Putamen (tissue), 1 donor: ENCODE measurements around the gene CXXC5.

Experiments used
- DNase-seq: peaks from one replicate; pipeline ENCODE4 v3.0.0-alpha.2; 2016; ENCODE audit warnings: low spot score

The CXXC5 gene

DNA sequence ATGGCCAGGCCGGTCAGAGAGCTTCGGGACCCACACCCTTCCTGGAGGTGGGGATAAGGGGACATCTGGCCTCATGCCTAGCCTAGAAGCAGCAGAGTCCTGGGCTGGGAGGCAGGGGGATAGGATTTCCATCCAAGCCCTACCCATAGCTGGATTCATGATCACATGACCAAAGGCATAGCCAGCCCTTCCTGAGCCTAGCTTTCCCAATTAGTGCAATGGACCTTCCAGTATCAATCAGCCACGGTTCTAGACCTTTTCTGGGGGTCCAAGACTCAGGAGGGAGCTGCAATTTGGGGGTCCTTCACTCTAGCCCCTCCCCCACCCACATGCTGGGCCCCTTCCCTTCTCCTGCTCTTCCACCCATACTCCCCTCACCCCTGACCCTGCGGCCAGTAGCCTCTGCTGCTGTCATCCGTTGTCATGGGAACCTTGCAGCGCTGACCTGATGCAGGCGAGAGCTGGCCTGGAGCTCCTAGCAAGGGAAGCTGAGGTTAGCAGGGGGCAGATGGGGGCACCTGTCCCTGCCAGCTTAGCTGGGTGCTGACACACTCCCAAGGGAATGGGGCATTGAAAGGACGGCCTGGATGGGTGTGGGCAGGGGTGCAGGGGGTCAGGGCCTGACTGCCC is 44.6 kb downstream of the CXXC5 start:
- no peak for DNase-seq

DNA sequence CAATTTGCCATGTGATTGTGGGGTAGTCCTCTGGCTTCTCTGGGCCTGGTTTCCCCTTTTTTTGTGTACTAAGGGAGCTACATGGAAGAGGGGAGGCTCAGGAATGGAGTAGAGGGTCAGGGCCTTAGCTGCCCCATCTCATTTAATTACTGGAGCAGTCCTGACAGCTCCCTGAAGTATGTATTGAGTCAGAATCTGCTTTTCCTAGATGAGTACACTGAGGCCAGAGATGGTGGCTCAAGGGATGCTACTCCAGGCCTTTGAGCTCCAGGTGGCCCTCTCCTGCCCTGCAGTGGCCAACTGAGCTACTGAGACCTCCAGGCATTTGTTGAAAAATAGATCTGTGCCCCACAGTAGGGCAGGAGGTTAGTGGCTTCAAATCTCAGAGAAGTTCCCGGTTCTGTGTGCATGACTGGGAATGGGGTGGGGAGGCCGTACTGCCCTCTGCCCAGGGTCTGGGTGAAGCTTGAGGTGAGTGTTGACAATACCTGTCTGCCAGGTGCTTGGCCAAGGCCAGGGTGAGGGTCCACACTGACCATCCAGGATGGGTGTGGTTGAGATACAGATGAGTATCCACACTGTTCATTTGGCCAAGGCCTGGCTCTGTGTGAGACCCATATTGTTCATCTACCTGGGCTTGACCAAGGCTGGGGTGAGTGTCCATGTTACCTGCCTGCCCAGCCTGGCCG is 45.7 kb downstream of the CXXC5 start:
- DNase-seq = no peak

DNA sequence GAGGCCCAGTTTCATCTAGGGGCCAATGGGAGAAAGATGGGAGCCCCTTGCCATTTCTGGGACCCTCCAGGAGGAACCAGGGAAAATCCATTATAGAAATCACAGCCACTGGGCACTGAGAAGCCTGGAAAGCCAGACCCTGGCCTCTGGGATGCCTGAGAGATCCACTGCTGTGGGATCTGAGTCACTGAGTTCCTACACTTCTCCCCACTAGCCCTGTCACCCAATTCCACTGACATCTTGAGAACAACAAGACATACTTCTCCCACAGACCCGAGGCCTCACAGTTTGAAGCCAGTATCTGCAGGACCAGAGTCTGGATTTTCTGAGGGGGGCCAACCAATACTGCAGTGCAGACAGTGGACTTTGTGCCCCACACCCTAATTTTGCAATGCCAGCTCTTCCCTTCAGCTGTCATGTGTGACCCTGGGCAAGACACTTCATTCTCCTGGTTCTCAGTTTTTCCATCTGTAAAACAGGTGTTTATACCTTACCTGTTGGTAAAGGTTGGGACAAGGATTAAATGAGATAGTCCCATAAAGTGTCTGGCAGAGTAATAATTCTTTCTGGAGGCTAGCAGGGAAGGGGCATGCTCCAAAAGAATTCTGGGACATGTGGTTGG is 46.5 kb downstream of the CXXC5 start:
- no peak for DNase-seq

DNA sequence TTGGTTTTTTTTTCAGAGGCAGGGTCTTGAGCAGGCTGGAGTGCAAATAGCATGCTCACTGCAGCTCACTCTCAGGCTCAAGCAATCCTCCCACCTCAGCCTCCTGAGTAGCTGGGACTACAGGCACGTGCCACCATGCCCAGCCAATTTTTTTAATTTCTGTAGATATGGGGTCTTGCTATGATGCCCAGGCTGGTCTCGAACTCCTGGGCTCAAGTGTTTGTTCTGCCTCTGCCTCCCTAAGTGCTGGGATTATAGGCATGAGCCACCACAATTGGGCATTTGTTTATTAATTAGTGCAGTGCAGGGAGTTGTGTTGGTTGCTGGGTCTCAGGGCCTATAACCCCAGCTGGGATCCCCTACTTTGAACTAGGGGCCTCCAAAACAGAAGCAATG is 47.0 kb downstream of the CXXC5 start:
- DNase-seq = no peak

DNA sequence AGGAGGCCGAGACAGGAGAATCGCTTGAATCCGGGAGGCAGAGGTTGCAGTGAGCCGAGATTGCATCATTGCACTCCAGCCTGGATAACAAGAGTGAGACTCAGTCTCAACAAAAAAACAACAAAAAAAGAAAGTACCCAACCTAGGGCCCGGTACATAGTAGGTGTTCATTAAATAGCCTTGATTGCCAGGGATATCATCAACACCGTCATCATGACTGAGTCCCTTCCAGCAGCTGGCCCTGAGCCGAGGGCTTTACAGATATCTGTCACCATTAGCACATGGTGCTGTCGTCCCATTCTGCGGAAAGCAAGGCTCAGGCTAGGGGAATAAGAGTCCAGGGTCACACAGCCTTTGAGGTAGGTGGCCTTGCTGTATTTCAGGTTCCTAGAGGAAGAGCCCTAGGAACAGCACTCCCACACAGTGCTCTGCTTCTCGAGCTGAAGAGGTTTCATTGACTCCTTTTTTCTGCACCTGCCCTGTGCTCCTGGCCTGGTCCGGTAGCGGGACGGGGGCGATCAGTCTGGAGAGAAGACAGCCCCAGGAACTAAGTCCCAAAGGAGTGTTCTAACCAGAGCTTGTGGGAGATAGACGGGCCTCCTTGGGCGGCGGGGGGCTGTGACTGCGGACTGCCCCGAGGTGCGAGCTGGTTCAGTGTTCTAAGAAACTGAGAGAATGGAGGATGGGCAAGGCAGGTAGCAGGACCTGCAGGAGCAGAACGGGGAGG is 48.2 kb downstream of the CXXC5 start:
- no peak for DNase-seq

GRCh38 chr5:139696894-139697658 is 48.9 kb downstream of the CXXC5 start:
- DNase-seq = no peak

GRCh38 chr5:139698490-139699146 is 50.5 kb downstream of the CXXC5 start:
- DNase-seq = peak; percentile 85

- DNase-seq = no peak
These were observed 51.2 kb downstream of the CXXC5 start for GRCh38 chr5:139699351-139699750.

DNA sequence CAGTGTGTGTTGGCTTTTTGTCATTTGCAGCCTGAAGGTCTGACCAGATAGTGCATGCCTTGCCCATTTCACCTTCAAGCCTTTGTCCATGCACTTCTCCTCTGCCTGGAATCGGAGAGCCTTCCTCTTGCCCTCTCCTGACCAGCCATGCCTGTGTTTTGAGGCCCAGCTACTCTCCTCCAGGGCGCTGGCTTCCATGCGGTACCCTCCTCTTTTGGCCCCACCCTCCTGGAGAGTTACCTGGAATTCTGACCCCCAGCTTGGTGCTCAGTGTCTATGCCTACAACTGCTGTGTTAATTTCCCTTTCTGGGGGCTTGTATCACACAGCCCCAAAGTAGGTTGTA is 52.5 kb downstream of the CXXC5 start:
- DNase-seq = no peak

- no peak for DNase-seq
These were observed 53.0 kb downstream of the CXXC5 start for GRCh38 chr5:139701056-139701741.

DNA sequence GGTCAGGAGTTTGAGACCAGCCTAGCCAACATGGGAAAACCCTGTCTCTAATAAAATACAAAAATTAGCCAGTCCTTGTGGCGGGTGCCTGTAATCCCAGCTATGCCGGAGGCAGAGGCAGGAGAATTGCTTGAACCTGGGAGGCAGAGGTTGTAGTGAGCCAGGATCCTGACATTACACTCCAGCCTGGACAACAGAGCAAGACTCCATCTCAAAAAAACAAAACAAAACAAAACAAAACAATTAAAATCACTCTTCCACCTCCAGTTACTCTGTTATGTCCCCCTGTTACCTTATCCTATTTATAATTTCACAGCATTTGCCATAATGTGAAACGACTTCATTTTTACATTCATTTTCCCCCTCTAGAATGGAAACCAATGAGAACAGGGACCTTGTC is 54.4 kb downstream of the CXXC5 start:
- DNase-seq = no peak

- DNase-seq = no peak
These were observed 56.6 kb downstream of the CXXC5 start for GRCh38 chr5:139704748-139705147.

- no peak for DNase-seq
These were observed 57.0 kb downstream of the CXXC5 start for GRCh38 chr5:139705191-139705590.

- no peak for DNase-seq
These were observed 57.8 kb downstream of the CXXC5 start for GRCh38 chr5:139705655-139706587.

DNA sequence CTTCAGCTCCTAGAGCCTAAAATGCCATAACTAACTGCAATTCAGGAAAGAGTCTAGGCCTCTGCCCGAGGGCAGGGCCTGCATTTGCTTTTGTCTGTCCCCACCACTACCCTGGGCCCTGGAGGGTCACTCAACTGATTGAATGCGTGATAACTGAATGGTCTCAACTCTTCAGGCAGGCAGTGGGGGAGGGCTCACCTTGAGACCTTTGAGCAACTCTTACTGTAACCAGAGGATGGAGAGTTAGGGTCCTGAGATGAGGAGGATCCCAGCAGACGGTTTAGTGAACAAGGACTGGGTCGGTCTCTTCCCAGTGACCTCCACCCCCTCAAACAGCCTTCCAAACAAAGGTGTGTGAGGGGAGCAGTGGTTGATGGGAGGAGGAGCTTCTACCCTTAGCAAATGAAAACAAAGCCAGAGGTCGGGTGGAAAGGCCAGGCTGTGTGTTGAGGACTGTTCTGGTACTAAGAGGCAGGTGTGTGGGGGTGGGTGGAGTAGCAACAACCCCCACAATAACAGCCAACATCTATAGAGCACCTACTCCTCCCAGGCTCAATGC is 59.4 kb downstream of the CXXC5 start:
- DNase-seq = no peak

DNA sequence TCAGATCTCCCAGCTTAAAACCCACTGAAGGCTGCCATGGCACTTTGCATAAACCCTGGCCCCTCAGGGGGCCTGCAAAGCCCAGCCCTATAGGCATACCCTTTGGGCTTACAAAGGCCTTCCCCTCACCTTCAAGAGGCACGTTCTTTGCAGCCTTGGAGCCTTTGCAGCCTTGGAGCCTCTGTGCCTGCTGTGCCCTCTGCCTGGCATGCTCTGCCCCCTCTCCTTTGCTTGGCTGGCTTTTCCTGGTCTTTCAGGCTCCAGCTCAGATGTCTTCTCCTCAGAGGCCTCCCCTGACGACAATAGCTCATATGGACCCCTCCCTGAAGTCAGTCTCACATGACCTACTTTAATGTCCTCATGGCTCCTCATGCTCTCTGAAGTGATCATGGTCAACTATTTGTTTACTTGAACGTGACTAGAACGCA is 60.3 kb downstream of the CXXC5 start:
- no peak for DNase-seq

DNA sequence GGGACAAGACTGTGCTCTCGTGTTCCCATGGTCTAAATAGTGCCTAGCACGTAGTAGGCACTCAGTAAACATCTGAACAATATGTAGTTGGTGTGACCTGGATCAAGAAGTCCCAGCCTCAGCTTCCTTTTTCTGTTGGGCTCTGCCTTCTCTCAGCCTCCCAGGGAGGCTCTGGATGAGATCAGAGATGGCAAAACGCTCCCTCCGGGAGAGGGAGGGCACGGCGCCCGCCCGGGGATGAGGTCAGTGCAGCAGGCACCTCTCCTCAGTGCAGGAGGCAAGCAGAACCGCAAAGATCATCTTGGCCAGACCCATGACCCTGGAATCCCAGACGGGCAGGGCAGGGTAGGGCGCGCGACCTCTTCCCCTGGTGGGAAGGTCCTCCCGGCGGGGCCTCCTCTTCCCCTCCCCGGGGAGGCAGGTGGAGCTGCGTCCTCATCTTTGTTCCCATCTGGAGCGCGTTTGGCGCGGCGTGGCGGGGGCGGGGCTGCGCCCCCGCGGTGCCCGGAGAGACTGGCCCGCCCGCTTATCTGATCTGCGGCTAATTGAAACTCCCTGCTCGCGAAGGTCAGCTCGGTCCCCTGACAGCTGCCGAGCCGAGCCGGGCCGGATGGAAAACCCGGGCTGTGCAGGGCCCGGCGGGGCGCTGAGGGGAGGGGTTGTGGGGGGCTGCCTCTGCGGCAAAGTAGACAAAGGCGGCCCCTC is 60.9 kb downstream of the CXXC5 start:
- DNase-seq = peak; percentile 63

DNA sequence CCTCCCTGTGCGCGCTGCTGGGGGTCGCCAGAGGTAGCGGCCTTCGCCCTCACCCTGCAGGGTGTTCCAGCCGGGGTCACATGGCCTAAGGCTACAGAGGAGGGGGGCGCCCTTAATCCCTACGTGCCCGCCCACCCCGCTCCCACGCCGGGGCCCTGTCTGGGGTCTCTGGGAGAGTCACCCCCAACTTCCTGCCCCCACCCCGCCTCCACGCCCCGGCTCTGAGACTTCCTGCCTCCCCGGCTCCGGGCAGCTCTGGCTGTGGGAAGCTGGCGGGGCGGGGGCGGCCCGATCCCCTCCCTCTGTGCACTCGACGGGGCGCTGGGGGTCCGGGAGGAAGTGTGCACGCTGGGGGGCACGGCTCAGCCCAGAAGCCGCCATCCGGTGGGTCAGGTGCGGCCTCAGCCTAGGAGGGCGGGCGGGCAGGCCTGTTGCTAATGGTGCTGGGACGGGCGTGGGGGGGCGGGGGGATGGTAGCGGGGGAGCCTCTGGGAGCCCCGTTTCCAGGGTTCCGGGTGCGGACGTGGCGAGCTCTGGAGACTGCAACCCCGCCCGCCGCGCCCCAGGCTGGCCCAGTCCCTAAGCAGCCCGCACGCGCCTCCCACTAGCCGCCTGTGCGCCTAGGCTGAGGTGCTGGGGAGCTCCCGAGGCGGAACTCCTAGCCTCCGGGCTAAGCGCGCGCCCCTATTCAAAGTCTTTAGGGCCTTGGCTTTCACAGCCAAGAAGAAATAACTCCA is 61.6 kb downstream of the CXXC5 start:
- DNase-seq = no peak
